ENCODE results near the gene ATRNL1.
"Not testable (repeated sequence)": the region's sequence is repeated elsewhere in the genome, so short reads cannot be mapped to it uniquely, and the experiment has no call there.

Gene ATRNL1

DNA sequence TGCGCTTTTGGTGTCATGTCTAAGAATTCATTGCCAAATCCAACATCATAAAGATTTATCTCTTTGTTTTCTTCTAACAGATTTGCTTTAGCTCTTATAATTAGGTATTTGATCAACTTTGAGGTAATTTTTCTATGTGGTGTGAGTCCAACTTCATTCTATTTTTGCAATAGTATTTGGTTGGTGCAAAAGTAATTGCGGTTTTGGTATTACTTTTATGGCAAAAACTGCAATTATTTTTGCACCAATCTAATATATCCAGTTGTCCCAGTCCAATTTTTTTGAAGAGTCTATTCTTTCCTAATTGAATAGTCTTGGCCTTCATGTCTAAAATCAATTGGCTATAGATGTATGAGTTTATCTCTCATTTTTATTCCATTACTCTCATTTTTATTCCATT, 535.5 kb downstream of the ATRNL1 start:
- DNase-seq (ENCODE audit: low read depth) = no peak

DNA sequence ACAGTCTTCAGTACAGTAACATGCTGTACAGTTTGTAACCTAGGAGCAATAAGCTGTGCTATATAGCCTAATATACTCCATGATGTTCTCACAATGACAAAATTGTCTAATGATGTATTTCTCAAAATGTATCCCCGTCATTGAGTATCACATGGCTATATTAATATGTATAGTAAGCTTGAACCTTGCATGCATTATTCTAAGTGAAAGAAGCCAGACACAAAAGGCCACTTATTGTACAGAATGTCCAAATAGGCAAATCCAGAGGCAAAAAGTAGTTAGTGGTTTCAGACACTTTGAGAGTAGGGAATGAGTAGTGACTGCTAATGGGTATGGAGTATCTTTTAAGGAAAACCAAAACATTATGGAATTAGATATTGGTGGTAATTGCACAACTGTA, 545.1 kb downstream of the ATRNL1 start:
- no peak for DNase-seq (ENCODE audit: low read depth)

DNA sequence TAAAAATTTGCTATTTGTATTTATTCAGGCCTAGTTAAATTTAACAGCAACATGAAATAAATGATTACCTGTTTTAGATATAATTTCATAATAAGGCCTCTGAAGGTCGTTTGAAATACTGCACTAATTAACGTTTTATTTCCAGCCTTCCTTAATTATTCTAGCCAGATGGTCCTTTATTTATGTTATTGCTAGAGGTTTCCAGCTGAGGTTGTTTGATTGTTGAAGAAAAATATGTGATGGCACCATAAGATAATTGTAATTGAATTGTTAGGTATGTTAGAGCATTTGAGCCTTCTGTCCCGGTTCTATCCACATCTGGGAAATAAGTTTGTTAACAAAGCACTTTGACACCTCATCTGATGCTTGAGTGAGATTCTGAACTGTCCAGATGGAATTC, 556.1 kb downstream of the ATRNL1 start:
- DNase-seq (ENCODE audit: low read depth) = no peak

DNA sequence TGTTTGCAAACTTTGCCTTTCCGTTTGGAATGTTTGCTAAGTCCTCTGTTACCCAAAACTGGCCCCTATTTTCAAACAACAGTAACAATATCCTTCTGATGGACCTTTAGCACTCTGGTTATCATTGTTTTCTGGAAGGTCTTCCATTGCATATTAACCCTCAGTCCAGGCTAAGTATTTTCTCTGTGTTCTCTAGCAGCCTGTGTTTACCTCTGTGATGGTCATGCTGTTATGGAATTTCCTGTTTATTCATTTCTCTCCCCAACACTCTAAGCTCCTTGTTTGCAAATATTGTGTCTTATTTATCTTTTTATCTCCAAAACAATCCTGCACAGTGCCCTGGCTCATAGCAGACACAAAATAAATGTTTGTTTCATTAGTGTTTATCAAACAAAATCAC, 560.3 kb downstream of the ATRNL1 start:
- DNase-seq (ENCODE audit: low read depth) = no peak

GRCh38 chr10:115654961-115655360, 561.8 kb downstream of the ATRNL1 start:
- DNase-seq (ENCODE audit: low read depth) = no peak

GRCh38 chr10:115657161-115657860, 564.1 kb downstream of the ATRNL1 start:
- DNase-seq (ENCODE audit: low read depth) = no peak

DNA sequence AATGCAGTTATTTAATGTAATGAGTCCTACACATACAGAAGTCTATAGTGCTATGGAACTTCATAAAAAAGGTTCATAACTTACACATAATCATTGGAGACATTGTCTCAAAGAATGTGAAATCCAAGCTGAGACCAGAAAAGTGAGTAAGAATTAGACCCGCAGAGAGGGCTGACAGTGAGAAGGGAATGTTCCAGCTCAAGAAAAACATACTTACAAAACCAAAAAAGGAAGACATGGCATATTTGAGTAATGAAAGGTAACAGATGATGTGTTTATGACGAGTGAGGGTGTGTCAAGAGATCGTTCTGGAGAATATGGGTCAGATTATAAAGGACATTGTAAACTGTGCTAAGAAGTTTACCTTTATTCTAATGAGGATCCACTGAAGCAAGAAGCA, 566.5 kb downstream of the ATRNL1 start:
- DNase-seq (ENCODE audit: low read depth) = no peak

DNA sequence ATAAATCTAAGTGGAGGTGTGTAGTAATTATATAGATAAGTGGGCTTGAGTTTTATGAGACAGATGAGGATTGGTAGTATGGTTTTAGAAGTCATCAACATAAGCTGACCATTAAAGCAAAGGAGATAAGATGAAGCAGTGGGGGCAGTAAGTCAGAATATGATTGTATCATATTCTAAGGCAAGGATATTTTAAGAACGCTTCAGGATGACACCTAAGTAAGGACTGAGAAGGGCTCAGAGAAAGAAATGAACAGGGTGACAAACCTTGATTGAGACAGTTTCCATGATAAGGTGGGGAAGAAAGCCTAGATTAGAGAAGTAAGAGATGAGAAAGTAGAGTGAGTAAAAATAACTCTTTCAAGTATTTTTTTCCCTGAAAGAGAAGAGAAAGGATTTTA, 567.2 kb downstream of the ATRNL1 start:
- no peak for DNase-seq (ENCODE audit: low read depth)

DNA sequence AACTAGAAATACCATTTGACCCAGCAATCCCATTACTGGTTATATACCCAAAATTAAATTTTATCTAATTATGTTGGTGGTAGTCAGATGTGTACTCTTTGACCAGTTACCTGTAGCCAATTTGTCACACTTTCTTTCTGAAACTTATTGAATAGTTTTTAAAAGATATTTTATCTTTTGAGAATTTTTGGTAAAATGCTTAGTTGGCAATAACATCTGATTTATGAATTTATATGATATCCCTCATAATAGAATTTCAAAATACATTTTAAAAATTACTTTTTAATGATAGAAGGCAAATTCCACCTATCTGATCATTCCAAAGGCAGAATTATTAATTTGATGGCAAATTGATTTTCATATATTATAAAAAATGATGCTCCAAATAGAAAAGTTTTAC, 569.3 kb downstream of the ATRNL1 start:
- DNase-seq (ENCODE audit: low read depth) = no peak

DNA sequence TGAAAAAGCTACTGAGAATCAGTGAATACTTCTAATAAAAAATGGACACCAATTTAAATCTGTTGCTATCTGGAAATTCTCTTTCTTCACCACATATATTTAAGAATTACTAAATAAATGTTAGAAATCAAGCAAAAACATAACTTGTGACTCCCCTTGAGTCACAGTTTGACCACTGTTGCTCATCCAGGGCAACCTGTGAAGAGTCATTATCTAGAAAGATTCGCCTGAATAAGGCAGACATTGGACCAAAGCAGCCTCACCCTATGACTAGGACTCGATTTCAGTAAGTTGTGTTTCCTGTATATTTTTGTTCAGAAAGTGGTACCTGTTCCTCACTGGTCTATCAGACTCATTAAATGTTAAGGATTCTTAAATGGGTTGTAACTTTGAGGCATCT, 572.4 kb downstream of the ATRNL1 start:
- no peak for DNase-seq (ENCODE audit: low read depth)

GRCh38 chr10:115674496-115674895, 581.3 kb downstream of the ATRNL1 start:
- no peak for DNase-seq (ENCODE audit: low read depth)

GRCh38 chr10:115696747-115697146, 603.6 kb downstream of the ATRNL1 start:
- no peak for DNase-seq (ENCODE audit: low read depth)

GRCh38 chr10:115706026-115706425, 612.9 kb downstream of the ATRNL1 start:
- DNase-seq (ENCODE audit: low read depth) = no peak

GRCh38 chr10:115706488-115707076, 613.4 kb downstream of the ATRNL1 start:
- no peak for DNase-seq (ENCODE audit: low read depth)

DNA sequence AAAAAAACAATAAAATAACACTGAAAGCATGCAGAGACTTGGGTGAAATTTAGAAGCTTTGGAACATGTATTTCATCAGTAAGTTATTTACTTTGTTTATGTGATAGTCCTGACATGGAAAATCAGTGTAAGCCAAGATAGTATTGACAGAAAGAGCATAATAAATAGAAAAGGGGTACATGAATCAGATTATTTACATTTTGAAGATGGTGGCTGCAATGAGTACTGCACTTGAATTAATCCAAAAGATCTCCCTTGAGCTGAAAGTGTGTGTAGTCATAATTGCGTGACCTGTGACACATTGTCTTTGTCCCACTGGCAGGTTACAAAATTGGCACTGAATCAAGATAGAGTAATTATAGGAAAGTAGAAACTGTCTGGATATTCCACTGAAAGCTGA, 617.0 kb downstream of the ATRNL1 start:
- no peak for DNase-seq (ENCODE audit: low read depth)

DNA sequence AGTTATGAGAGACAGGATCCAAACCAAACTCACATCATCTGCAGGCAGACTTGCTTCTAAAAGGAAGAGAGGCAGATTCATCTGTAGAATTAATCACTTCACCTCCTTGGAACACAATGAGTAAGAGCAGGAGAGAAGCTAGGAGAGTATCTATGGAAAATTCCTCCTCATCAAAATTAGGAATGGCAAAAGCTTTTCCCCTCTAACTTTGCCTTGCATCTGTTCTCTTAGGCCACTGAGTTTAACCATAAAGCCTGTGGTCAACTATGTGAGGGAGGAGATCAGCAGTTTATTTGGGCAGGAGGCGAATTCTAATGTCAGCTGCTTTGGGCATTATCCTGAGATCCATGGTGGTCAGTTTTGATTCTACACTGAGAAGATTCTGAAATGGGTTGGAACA, 618.1 kb downstream of the ATRNL1 start:
- DNase-seq (ENCODE audit: low read depth) = no peak

DNA sequence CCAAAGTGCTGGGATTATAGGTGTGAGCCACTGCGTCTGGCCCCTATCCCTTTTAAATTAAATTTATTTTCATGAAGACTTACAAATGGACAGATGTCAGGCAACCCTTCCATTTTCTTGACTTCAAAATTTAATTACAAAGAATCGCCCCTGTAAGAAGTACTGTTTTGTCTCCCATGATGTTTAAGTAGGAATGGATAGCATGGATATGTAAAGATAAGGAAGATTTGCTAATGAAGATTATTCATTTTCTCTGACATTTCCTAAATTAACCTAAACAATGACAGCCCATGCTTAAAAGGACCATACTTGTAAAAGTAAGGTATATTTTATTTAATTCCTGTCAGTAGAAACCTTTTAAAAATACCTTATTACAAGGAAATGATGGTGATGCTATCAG, 627.0 kb downstream of the ATRNL1 start:
- no peak for DNase-seq (ENCODE audit: low read depth)

DNA sequence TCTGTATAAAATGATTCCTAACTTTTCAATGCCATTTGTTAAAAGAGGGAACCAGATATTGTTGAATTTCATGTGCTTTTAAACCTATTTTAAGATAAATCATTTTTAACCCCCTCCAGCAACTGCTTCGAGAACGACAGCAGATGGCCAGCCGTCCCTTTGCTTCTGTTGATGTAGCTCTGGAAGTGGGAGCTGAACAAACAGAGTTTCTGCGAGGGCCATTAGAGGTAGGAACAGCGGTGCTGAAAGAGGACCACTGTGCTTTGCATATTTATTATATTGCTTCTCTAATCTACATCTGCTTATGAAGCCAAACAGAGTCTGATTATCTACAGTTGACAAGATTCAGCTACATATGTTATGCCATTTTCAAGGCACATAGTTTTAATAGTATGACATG, 634.0 kb downstream of the ATRNL1 start:
- DNase-seq (ENCODE audit: low read depth) = no peak

GRCh38 chr10:115744089-115744488, 650.9 kb downstream of the ATRNL1 start:
- no peak for DNase-seq (ENCODE audit: low read depth)

GRCh38 chr10:115745943-115746342, 652.8 kb downstream of the ATRNL1 start:
- DNase-seq (ENCODE audit: low read depth) = no peak

DNA sequence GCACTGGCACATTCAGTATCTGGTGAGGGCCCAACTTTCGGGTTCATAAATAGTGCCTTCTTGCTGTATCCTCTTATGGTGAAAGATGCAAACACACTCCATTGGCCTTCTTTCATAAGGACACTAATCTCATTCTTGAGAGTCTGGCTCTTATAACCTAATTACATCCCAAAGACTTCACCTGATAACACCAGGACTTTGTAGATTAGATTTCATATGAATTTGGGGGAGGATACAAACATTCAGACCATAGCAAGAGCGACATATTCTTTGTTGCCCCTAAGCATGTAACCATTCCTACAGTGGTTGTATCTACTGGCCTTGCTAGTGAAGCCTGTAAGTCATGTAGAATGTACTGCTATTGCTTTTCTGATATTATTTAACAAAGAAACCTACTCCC, 654.6 kb downstream of the ATRNL1 start:
- no peak for DNase-seq (ENCODE audit: low read depth)

DNA sequence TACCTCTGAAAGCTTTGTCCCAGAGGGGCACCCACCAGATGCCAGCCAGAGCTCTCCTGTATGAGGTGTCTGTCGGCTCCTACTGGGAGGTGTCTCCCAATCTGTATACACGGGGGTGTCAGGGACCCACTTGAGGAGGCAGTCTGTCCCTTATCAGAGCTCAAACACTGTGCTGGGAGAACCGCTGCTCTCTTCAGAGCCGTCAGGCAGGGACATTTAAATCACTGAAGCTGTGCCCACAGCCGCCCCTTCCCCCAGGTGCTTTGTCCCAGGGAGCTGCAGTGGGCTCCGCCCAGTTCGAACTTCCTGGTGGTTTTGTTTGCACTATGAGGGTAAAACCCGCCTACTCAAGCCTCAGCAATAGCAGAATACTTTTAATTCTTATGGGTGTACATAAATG, 665.3 kb downstream of the ATRNL1 start:
- not testable (repeated sequence) for DNase-seq (ENCODE audit: low read depth)

DNA sequence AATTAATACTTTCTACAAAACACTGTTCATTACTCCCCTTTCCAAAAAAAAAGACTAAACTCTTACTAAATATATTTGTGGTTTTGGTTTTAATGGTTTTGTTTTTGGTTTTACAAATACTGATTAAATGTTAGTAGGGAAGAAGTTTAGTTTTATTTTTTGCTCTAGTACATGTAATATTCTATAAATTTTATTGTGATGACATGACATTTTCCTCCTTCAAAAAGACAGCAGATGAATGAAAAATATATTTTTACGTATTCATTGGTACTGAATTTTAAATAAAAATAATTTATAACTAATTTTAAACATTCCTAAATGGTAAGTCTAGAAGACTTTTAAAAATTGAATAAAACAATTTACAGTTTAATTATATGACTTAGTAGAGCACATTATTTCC, 667.0 kb downstream of the ATRNL1 start:
- DNase-seq (ENCODE audit: low read depth) = no peak

DNA sequence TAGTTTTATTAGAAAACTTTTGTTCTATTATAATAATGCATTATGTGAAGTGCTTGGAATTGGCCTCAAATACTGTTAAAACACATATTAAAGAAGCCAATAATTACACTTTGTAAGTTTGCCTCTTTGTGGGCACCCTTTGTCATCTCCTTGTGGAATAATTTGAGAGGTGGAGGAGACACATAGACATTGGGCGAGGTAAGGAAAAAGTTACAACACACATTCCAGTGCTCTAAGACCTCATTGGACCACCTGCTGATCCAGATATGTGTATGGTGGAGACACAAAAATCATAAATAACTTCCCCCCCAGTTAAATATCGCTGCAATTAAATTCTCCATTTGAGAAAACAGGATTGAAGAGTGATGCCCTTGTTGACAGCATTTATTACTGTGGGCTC, 668.0 kb downstream of the ATRNL1 start:
- DNase-seq (ENCODE audit: low read depth) = no peak
